A673 (cell line): ENCODE measurements around the gene AGPAT3. TPM values are rescaled to one million over a fixed set of nuclear protein-coding genes. Genes with fewer than 3 reads are reported as not detected.

Experiments used
- BruUV-seq: library from RNA; stranded (reverse); fragments of 400-500 nt; replicated peaks from 2 replicates; lab custom pipeline; 2021; lab: Mats Ljungman, UMichigan
- CTCF ChIA-PET: fragments of 300-600 bp; sonication (Branson Sonifier 250); formaldehyde crosslinking; loops from one replicate; lab custom pipeline; 2022; ENCODE audit warnings: antibody characterized with exemption; lab: Charles Lee
- POLR2A ChIA-PET: fragments of 300-600 bp; sonication (Branson Sonifier 250); formaldehyde crosslinking; loops from one replicate; lab custom pipeline; 2022; ENCODE audit warnings: antibody characterized with exemption; ENCODE audit not compliant: low non-redundant PET; lab: Charles Lee
- DNase-seq: peaks from one replicate; pipeline ENCODE4 v3.0.0-alpha.2; 2015; ENCODE audit warnings: low spot score
- H3K27ac ChIP-seq: fragments of 200-600 bp; sonication (generic); 2 replicates; pipeline ENCODE4 v1.5.1; 2016; ENCODE audit warnings: mixed run types, low read depth, mild to moderate bottlenecking, mixed read lengths, antibody characterized with exemption, low read length; ENCODE audit not compliant: poor library complexity, severe bottlenecking
- H3K27me3 ChIP-seq: fragments of 200-600 bp; sonication (generic); replicated peaks from 2 replicates; pipeline ENCODE4 v1.6.1; 2017; ENCODE audit warnings: mixed run types, low read depth, mild to moderate bottlenecking, mixed read lengths, antibody characterized with exemption, low read length; ENCODE audit not compliant: insufficient read depth, poor library complexity
- H3K36me3 ChIP-seq: fragments of 200-600 bp; sonication (generic); 2 replicates; pipeline ENCODE4 v1.6.1; 2016; ENCODE audit warnings: mixed run types, mild to moderate bottlenecking, mixed read lengths, antibody characterized with exemption, low read length; ENCODE audit not compliant: insufficient read depth, poor library complexity, severe bottlenecking
- H3K4me1 ChIP-seq: fragments of 200-600 bp; sonication (generic); 2 replicates; pipeline ENCODE4 v1.6.1; 2017; ENCODE audit warnings: mixed run types, mild to moderate bottlenecking, mixed read lengths, antibody characterized with exemption, low read length; ENCODE audit not compliant: insufficient read depth, poor library complexity, severe bottlenecking
- H3K4me3 ChIP-seq: fragments of 200-600 bp; sonication (generic); 2 replicates; pipeline ENCODE4 v1.5.1; 2016; ENCODE audit warnings: low read depth, mixed run types, mild to moderate bottlenecking, mixed read lengths, low read length; ENCODE audit not compliant: poor library complexity, severe bottlenecking
- H3K9me3 ChIP-seq: fragments of 200-600 bp; sonication (generic); 2 replicates; pipeline ENCODE4 v1.6.1; 2016; ENCODE audit warnings: mixed run types, low read depth, mild to moderate bottlenecking, mixed read lengths, antibody characterized with exemption, low read length; ENCODE audit not compliant: poor library complexity, severe bottlenecking
- EZH2 ChIP-seq: fragments of 200-600 bp; sonication (generic); IDR thresholded peaks from 2 replicates; pipeline ENCODE4 v1.6.1; 2017; ENCODE audit warnings: borderline replicate concordance, low read depth, mild to moderate bottlenecking, mixed read lengths, antibody characterized with exemption, low read length; ENCODE audit not compliant: poor library complexity, severe bottlenecking
- intact Hi-C: fragments of 100-400 bp; cut with micrococcal nuclease; formaldehyde crosslinking; loops from one replicate; pipeline ENCODE4 v1.10.0; 2022; ENCODE audit not compliant: unreplicated experiment
- total RNA-seq: library from RNA; stranded (reverse); gene quantifications from 2 replicates; pipeline ENCODE4 v1.2.3, GENCODE V29; 2021
- TF ChIP-seq, protein P1 (sequence below): fragments of 300-800, 200-600 bp; sonication (generic); conservative IDR thresholded peaks from 2 replicates; pipeline ENCODE4 v1.5.1; 2017; ENCODE audit warnings: low read depth, mild to moderate bottlenecking, antibody characterized with exemption, low read length, moderate library complexity, mixed read lengths

AGPAT3 gene
- total RNA-seq, 1 experiment from 2014 or later: 69.6 TPM

DNA sequence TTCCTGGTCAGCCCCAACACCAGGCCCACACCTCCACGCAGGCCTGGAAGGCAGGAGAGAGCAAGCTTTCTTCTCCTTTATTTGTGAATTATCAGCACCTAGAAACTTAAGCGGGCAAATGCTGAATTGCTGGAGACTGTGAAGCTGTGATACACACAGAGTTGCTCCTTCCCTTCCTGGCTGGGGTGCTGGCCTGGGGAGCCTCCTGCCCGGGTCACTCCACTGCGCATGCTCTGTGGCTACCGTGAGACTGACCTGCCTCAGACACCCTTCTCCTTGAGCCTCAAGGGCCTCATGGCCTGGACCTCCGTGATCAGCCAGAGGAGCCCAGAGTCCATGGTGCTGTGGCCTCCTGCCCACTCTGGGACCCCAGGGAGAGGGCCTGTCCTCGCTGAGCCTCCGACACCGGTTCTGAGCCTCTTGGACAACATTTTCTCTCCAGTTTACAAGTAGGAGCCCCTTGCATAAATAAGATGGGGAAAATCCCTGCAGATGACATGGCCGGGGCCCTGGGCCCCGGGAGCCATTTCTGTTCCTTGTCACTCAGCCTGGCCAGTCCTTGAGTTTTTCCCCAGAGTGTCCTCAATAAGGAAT, 18.0 kb downstream of the AGPAT3 start:
- H3K27me3 ChIP-seq: no peaks in the 10 kb centered on the region
- TF ChIP-seq, protein P1, sequence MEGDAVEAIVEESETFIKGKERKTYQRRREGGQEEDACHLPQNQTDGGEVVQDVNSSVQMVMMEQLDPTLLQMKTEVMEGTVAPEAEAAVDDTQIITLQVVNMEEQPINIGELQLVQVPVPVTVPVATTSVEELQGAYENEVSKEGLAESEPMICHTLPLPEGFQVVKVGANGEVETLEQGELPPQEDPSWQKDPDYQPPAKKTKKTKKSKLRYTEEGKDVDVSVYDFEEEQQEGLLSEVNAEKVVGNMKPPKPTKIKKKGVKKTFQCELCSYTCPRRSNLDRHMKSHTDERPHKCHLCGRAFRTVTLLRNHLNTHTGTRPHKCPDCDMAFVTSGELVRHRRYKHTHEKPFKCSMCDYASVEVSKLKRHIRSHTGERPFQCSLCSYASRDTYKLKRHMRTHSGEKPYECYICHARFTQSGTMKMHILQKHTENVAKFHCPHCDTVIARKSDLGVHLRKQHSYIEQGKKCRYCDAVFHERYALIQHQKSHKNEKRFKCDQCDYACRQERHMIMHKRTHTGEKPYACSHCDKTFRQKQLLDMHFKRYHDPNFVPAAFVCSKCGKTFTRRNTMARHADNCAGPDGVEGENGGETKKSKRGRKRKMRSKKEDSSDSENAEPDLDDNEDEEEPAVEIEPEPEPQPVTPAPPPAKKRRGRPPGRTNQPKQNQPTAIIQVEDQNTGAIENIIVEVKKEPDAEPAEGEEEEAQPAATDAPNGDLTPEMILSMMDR: no peak
- no peak for TF ChIP-seq EZH2
- no peaks in the 10 kb centered on the region for H3K9me3 ChIP-seq
- intact Hi-C loops: no loop called here
- no peak overlapping the region for H3K4me3 ChIP-seq
- ChIA-PET CTCF (no interaction called here), POLR2A (no interaction called here)
- no peak for DNase-seq
- peaks cover 5% of the 10 kb centered on the region for H3K4me1 ChIP-seq
- BruUV-seq: no TSS peak
- H3K27ac ChIP-seq: no peak overlapping the region
- H3K36me3 ChIP-seq: peaks cover 2% of the 10 kb centered on the region

DNA sequence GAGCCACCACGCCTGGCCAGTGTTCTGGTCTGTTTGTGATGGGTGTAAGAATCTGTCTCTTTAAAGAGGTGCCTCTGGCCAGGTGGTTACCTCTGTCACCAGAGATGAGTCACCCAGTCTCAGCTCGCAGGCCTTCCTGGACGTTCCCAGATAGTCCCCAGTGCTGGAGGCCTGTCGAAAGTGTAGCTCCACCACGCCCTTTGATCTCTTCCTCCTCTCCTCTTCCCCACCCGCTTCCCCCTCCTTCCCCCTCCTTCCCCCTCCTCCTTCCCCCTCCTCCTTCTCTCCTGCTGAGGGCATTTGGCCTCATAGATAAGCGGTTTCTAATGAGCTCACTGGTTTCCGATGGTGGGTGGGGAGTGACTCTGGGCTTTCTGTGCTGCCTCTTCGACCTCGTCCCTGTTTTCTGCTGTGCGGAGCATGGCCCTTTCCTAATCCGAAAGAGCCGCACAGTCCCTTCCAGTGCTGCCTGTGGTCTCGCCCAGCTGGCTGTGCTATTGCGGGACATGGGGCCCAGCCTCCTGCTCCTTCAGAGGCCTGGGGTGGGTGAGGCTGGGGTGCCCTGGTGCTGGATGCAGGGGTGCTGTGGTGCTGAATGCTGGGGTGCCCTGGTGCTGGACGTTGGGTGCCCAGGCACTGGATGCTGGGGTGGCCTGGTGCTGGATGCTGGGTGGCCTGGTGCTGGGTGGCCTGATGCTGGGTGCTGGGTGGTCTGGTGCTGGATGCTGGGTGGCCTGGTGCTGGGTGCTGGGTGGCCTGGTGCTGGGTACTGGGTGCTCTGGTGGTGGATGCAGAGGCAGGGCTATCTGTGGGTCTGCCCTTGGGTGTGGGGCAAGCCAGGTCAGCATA, 19.2 kb downstream of the AGPAT3 start:
- no peak overlapping the region for H3K4me3 ChIP-seq
- no TSS peak for BruUV-seq
- H3K27me3 ChIP-seq: no peaks in the 10 kb centered on the region
- intact Hi-C loops: no loop called here
- peak overlapping the region; percentile 73 for H3K27ac ChIP-seq
- DNase-seq: peak; percentile 47
- POLR2A ChIA-PET: interaction anchor here (0.6 kb wide), 1 partner anchor 923 kb away, joined by 9 read pairs; no protein-coding TSS in a partner anchor
- H3K4me1 ChIP-seq: peaks cover 5% of the 10 kb centered on the region
- CTCF ChIA-PET: no interaction called here
- no peaks in the 10 kb centered on the region for H3K36me3 ChIP-seq
- H3K9me3 ChIP-seq: no peaks in the 10 kb centered on the region
- TF ChIP-seq, protein P1: no peak
- TF ChIP-seq EZH2: no peak

DNA sequence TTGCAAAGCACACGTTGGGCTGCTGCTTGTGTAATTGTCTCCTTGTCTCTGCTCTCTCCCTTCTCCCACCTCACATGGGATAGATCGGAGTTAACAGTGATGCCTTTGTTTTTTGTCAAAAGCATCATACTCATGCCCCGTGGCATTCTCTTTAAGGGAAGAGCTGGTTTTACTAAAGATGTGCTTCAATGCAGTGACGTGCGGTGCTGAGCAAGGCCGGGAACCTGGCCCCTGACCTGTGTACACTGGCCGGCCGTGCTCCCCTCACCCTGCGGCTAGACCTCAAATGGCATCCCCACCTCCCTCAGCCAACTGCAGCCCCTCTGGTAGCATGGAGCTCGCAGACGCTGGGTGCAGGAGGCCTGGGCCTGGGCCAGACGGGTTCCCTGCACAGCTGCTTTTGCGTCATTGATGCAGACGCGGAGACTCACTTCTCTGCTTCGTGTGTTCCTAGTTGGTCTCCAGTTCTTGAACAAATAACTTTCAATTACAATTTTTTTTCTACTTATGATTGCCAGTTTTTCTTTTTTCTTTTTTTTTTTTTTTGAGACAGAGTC, 19.9 kb downstream of the AGPAT3 start:
- no peak for DNase-seq
- H3K9me3 ChIP-seq: no peaks in the 10 kb centered on the region
- H3K27ac ChIP-seq: no peak overlapping the region
- ChIA-PET POLR2A (interaction anchor here (0.7 kb wide), 1 partner anchor 39 kb away, joined by 8 read pairs; no protein-coding TSS in a partner anchor), CTCF (no interaction called here)
- no peak overlapping the region for H3K4me3 ChIP-seq
- TF ChIP-seq EZH2: no peak
- TF ChIP-seq, protein P1: no peak
- H3K36me3 ChIP-seq: no peaks in the 10 kb centered on the region
- no peaks in the 10 kb centered on the region for H3K27me3 ChIP-seq
- BruUV-seq: no TSS peak
- intact Hi-C loops: no loop called here
- H3K4me1 ChIP-seq: peaks cover 5% of the 10 kb centered on the region
